D721Med (cell line): ENCODE measurements around the gene CFAP251.

ENCODE experiments used
- DNase-seq: peaks from one replicate; pipeline ENCODE4 v3.0.0; 2011; ENCODE audit warnings: low spot score; ENCODE audit not compliant: insufficient read length
- FAIRE-seq: peaks from 2 replicates; lab custom pipeline; 2011; peaks lifted over from hg19 to GRCh38; lab: Jason Lieb, UNC
- CTCF ChIP-seq: IDR thresholded peaks from 2 replicates; pipeline ENCODE4 v1.5.1; 2012; ENCODE audit warnings: mild to moderate bottlenecking, control low read depth; ENCODE audit not compliant: insufficient read depth; ENCODE audit errors: missing control alignments

Gene CFAP251

GRCh38 chr12:122020795-122021192, 102.4 kb downstream of the CFAP251 start:
- FAIRE-seq (no peak), DNase-seq (no peak)
- TF ChIP-seq CTCF: no peak

- FAIRE-seq (no peak), DNase-seq (no peak)
- TF ChIP-seq CTCF: no peak
Measured at GRCh38 chr12:122021193-122021821, 102.9 kb downstream of the CFAP251 start.

- DNase-seq (no peak), FAIRE-seq (no peak)
- TF ChIP-seq CTCF: no peak
Measured at GRCh38 chr12:122021822-122022392, 103.5 kb downstream of the CFAP251 start, which contains the start of gene BCL7A. BCL7A (plus strand) TSS chr12:122021884; CDS start chr12:122022092, 208 bp downstream.

GRCh38 chr12:122022393-122023338, 104.3 kb downstream of the CFAP251 start:
- no peak for DNase-seq
- no peak for FAIRE-seq
- TF ChIP-seq CTCF: no peak

GRCh38 chr12:122023339-122024131, 105.1 kb downstream of the CFAP251 start:
- no peak for FAIRE-seq
- TF ChIP-seq CTCF: no peak
- DNase-seq: peak; percentile 54

- FAIRE-seq (no peak), DNase-seq (no peak)
- TF ChIP-seq CTCF: no peak
Measured at GRCh38 chr12:122024132-122024785, 105.9 kb downstream of the CFAP251 start.
